ENCODE results near the gene TTC28. TPM values are rescaled to one million over a fixed set of nuclear protein-coding genes. Genes with fewer than 3 reads are reported as not detected.

Gene TTC28
- total and polyA plus RNA-seq, 7 experiments from 2014 or later = 0.50 to 8.3 (median 4.2) TPM

GRCh38 chr22:27991586-27992293 lies 687.9 kb downstream of the TTC28 start:
- no peaks in the 10 kb centered on the region for H3K36me3 Mint-ChIP-seq
- H3K27ac ChIP-seq (ENCODE audit: low read depth, low read length) = no peak overlapping the region
- no peaks in the 10 kb centered on the region for H3K27me3 Mint-ChIP-seq
- no peaks in the 10 kb centered on the region for H3K27me3 ChIP-seq (ENCODE audit: control insufficient read depth in 2 of 2, insufficient read depth in 2 of 2, low read length in 2 of 2)
- no peak overlapping the region for H3K4me3 ChIP-seq (ENCODE audit: low read length)
- no peaks in the 10 kb centered on the region for H3K9me3 ChIP-seq (ENCODE audit: control insufficient read depth in 2 of 3, low read length in 3 of 3)
- H3K4me3 Mint-ChIP-seq = no peak overlapping the region
- no peak overlapping the region for H3K27ac Mint-ChIP-seq
- H3K9me3 Mint-ChIP-seq = no peaks in the 10 kb centered on the region
- peaks cover 0 to 9% (median 3%) of the 10 kb centered on the region in 7 donors for H3K4me1 Mint-ChIP-seq
- POLR2A ChIA-PET = no interaction called here
- no peak for ATAC-seq
- intact Hi-C loops (cut with micrococcal nuclease) = no loop called here
- H3K4me1 ChIP-seq (ENCODE audit: control insufficient read depth in 2 of 2, insufficient read depth in 2 of 2, low read length in 2 of 2) = no peaks in the 10 kb centered on the region
- H3K36me3 ChIP-seq (ENCODE audit: control insufficient read depth in 2 of 3, insufficient read depth in 3 of 3, low read length in 3 of 3) = no peaks in the 10 kb centered on the region
- CTCF ChIA-PET = no interaction called here
- no peak for DNase-seq

- Histone ChIP-seq H3K9me3 (ENCODE audit: control insufficient read depth in 2 of 3, low read length in 3 of 3) (no peaks in the 10 kb centered on the region), H3K27ac (ENCODE audit: low read depth, low read length) (no peak overlapping the region), H3K27me3 (ENCODE audit: control insufficient read depth in 2 of 2, insufficient read depth in 2 of 2, low read length in 2 of 2) (no peaks in the 10 kb centered on the region), H3K4me1 (ENCODE audit: control insufficient read depth in 2 of 2, insufficient read depth in 2 of 2, low read length in 2 of 2) (no peaks in the 10 kb centered on the region), H3K36me3 (ENCODE audit: control insufficient read depth in 2 of 3, insufficient read depth in 3 of 3, low read length in 3 of 3) (no peaks in the 10 kb centered on the region), H3K4me3 (ENCODE audit: low read length) (no peak overlapping the region)
- H3K36me3 Mint-ChIP-seq = peaks cover 0 to 8% (median 0%) of the 10 kb centered on the region in 5 donors
- no peaks in the 10 kb centered on the region for H3K9me3 Mint-ChIP-seq
- H3K27me3 Mint-ChIP-seq = no peaks in the 10 kb centered on the region
- H3K4me1 Mint-ChIP-seq = peaks cover 0 to 9% (median 2%) of the 10 kb centered on the region in 7 donors
- no peak overlapping the region for H3K4me3 Mint-ChIP-seq
- CTCF ChIA-PET = no interaction called here
- POLR2A ChIA-PET = no interaction called here
- DNase-seq (no peak), ATAC-seq (no peak)
- intact Hi-C loops (cut with micrococcal nuclease) = no loop called here
- H3K27ac Mint-ChIP-seq = no peak overlapping the region
These were observed 688.8 kb downstream of the TTC28 start for GRCh38 chr22:27990879-27991278.

DNA sequence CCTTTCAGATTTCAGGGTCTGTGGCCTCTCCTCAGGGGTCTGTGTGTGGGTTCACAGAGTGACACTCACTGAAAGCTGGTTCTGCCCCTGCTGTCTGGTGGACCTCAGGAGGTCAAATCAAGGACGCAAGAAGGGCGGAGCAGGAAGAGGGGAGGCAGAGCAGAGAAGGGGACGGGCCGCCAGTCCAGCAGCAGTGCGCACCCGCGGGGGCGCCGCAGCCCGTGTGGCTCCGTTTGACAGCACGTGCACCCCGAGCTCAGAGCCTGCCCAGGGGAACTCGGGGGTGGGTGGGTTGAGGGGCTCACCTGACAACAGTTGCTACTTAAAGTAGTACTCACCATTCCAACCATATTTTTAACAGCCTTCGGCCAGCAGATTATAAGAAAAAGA lies 689.2 kb downstream of the TTC28 start:
- H3K36me3 ChIP-seq (ENCODE audit: control insufficient read depth in 2 of 3, insufficient read depth in 3 of 3, low read length in 3 of 3) = no peaks in the 10 kb centered on the region
- peaks cover 0 to 9% (median 2%) of the 10 kb centered on the region in 7 donors for H3K4me1 Mint-ChIP-seq
- no peak overlapping the region for H3K27ac ChIP-seq (ENCODE audit: low read depth, low read length)
- intact Hi-C loops (cut with micrococcal nuclease) = no loop called here
- H3K4me3 ChIP-seq (ENCODE audit: low read length) = no peak overlapping the region
- H3K36me3 Mint-ChIP-seq = peaks cover 0 to 12% (median 0%) of the 10 kb centered on the region in 5 donors
- CTCF ChIA-PET = no interaction called here
- H3K27ac Mint-ChIP-seq = no peak overlapping the region
- no peaks in the 10 kb centered on the region for H3K9me3 Mint-ChIP-seq
- H3K4me1 ChIP-seq (ENCODE audit: control insufficient read depth in 2 of 2, insufficient read depth in 2 of 2, low read length in 2 of 2) = no peaks in the 10 kb centered on the region
- no peak for ATAC-seq
- no peaks in the 10 kb centered on the region for H3K9me3 ChIP-seq (ENCODE audit: control insufficient read depth in 2 of 3, low read length in 3 of 3)
- DNase-seq = no peak
- no peaks in the 10 kb centered on the region for H3K27me3 ChIP-seq (ENCODE audit: control insufficient read depth in 2 of 2, insufficient read depth in 2 of 2, low read length in 2 of 2)
- no peak overlapping the region for H3K4me3 Mint-ChIP-seq
- H3K27me3 Mint-ChIP-seq = no peaks in the 10 kb centered on the region
- POLR2A ChIA-PET = no interaction called here

DNA sequence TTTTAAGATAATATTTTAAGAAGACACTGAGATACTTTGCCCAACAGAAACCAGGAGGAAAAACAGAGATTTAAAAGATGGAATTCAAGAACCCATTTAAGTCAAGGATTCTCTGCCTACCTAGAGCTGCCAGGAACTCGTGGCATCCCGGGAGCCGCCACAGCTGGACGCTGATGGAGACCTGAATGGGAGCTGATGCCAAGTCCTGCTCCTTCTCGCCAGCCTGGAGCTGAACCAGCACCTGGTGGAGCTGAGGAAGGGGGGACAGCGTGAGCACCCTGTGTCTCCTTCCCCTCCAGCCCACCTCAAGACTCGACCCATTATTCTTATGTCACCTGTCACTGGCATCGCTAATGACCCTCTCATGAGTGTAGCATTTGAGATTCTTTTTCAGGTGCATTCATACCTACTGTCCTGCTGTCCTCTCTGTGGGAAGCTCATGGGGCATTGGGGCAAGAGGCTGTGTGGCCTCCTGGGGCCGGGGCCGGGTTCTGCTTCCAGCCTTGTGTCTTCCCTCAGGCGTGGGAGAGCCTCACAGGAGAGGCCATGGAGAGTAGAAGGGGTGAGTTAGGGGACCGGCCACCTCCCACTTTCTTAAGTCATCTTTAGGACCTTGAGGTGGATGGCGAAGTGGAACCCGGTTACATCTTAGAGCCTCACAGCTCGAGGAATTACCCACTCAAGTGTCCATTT lies 689.7 kb downstream of the TTC28 start:
- ChIA-PET CTCF (no interaction called here), POLR2A (no interaction called here)
- Histone ChIP-seq H3K4me1 (ENCODE audit: control insufficient read depth in 2 of 2, insufficient read depth in 2 of 2, low read length in 2 of 2) (no peaks in the 10 kb centered on the region), H3K36me3 (ENCODE audit: control insufficient read depth in 2 of 3, insufficient read depth in 3 of 3, low read length in 3 of 3) (peaks cover 0 to 4% (median 0%) of the 10 kb centered on the region in 3 experiments), H3K9me3 (ENCODE audit: control insufficient read depth in 2 of 3, low read length in 3 of 3) (no peaks in the 10 kb centered on the region), H3K27ac (ENCODE audit: low read depth, low read length) (no peak overlapping the region), H3K4me3 (ENCODE audit: low read length) (no peak overlapping the region), H3K27me3 (ENCODE audit: control insufficient read depth in 2 of 2, insufficient read depth in 2 of 2, low read length in 2 of 2) (no peaks in the 10 kb centered on the region)
- H3K27me3 Mint-ChIP-seq = no peaks in the 10 kb centered on the region
- no peak overlapping the region for H3K27ac Mint-ChIP-seq
- peaks cover 0 to 9% (median 2%) of the 10 kb centered on the region in 7 donors for H3K4me1 Mint-ChIP-seq
- no peaks in the 10 kb centered on the region for H3K9me3 Mint-ChIP-seq
- ATAC-seq = no peak
- intact Hi-C loops (cut with micrococcal nuclease) = no loop called here
- no peak overlapping the region for H3K4me3 Mint-ChIP-seq
- no peak for DNase-seq
- H3K36me3 Mint-ChIP-seq = peaks cover 0 to 13% (median 1%) of the 10 kb centered on the region in 5 donors

DNA sequence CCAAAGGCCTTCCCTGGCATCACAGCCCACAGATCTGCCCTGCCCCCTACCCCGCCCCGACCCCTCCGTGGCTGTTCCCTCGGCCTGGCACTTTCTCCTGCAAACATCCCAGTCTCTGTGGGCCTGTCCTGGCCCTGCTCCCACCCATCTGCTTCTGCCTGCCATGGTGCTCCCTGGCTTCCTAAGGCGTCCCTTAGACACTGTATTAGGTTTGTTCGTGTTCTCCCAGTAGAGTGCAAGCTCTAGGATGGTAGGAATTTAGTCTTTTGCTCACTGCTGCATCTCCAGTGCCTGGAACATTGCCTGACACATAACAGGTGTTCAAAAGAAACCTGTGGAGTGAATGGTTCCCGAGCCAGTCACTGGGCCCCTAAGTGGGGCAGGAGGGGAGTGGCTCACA lies 690.9 kb downstream of the TTC28 start:
- Histone ChIP-seq H3K4me3 (ENCODE audit: low read length) (no peak overlapping the region), H3K36me3 (ENCODE audit: control insufficient read depth in 2 of 3, insufficient read depth in 3 of 3, low read length in 3 of 3) (peaks cover 0 to 8% (median 0%) of the 10 kb centered on the region in 3 experiments), H3K27me3 (ENCODE audit: control insufficient read depth in 2 of 2, insufficient read depth in 2 of 2, low read length in 2 of 2) (no peaks in the 10 kb centered on the region), H3K27ac (ENCODE audit: low read depth, low read length) (no peak overlapping the region), H3K9me3 (ENCODE audit: control insufficient read depth in 2 of 3, low read length in 3 of 3) (no peaks in the 10 kb centered on the region), H3K4me1 (ENCODE audit: control insufficient read depth in 2 of 2, insufficient read depth in 2 of 2, low read length in 2 of 2) (no peaks in the 10 kb centered on the region)
- Mint-ChIP-seq H3K27ac (peak overlapping the region in 2 of 9 donors; percentile 51 to 68), H3K36me3 (peaks cover 0 to 14% (median 5%) of the 10 kb centered on the region in 5 donors), H3K9me3 (no peaks in the 10 kb centered on the region), H3K27me3 (no peaks in the 10 kb centered on the region), H3K4me3 (no peak overlapping the region), H3K4me1 (peaks cover 0 to 9% (median 4%) of the 10 kb centered on the region in 7 donors)
- intact Hi-C loops (cut with micrococcal nuclease) = no loop called here
- DNase-seq = peak in 1 of 9 donors; percentile 6
- ChIA-PET POLR2A (interaction anchor here (0.7 kb wide), 1 partner anchor 20 kb away, joined by 7 read pairs; no protein-coding TSS in a partner anchor), CTCF (no interaction called here)
- no peak for ATAC-seq

DNA sequence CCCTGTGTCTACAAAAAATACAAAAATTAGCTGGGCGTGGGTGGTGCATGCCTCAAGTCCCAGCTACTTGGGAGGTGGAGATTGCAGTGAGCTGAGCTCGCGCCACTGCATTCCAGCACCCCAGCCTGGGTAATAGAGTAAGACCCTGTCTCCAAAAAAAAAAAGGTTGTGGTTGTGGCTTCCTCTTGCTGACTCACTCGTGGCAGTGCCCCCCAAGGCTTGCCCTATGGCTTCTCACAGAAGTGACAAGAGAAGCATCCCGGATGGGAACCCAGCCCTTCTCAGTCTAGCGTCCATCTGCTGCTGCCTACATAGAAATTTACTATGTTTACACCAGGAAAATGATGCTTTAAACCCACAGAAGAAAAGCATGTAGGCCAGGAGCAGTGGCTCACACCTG lies 692.1 kb downstream of the TTC28 start:
- H3K4me3 ChIP-seq (ENCODE audit: low read length) = no peak overlapping the region
- intact Hi-C loops (cut with micrococcal nuclease) = no loop called here
- ChIA-PET CTCF (no interaction called here), POLR2A (no interaction called here)
- peaks cover 0 to 18% (median 0%) of the 10 kb centered on the region in 3 experiments for H3K36me3 ChIP-seq (ENCODE audit: control insufficient read depth in 2 of 3, insufficient read depth in 3 of 3, low read length in 3 of 3)
- H3K27ac ChIP-seq (ENCODE audit: low read depth, low read length) = no peak overlapping the region
- ATAC-seq = no peak
- peak in 1 of 9 donors; percentile 13 for DNase-seq
- Mint-ChIP-seq H3K27ac (peak overlapping the region in 1 of 9 donors; percentile 12), H3K4me3 (no peak overlapping the region), H3K27me3 (no peaks in the 10 kb centered on the region), H3K9me3 (no peaks in the 10 kb centered on the region), H3K36me3 (peaks cover 0 to 22% (median 5%) of the 10 kb centered on the region in 5 donors), H3K4me1 (peaks cover 0 to 9% (median 4%) of the 10 kb centered on the region in 7 donors)
- no peaks in the 10 kb centered on the region for H3K9me3 ChIP-seq (ENCODE audit: control insufficient read depth in 2 of 3, low read length in 3 of 3)
- H3K4me1 ChIP-seq (ENCODE audit: control insufficient read depth in 2 of 2, insufficient read depth in 2 of 2, low read length in 2 of 2) = no peaks in the 10 kb centered on the region
- H3K27me3 ChIP-seq (ENCODE audit: control insufficient read depth in 2 of 2, insufficient read depth in 2 of 2, low read length in 2 of 2) = no peaks in the 10 kb centered on the region
